Psoas muscle (tissue), 8 donors: ENCODE data around the gene MUC4. TPM values are rescaled to one million over a fixed set of nuclear protein-coding genes. Genes with fewer than 3 reads are reported as not detected.
"Not testable (repeated sequence)": the region's sequence is repeated elsewhere in the genome, so short reads cannot be mapped to it uniquely, and the experiment has no call there.

Experiments used
- ATAC-seq, 4 donors: fragments of 200-7000 bp; cut with Tn5 transposase; one replicate each; pipeline ENCODE4 v1.9.1; 2020; ENCODE audit warnings: moderate library complexity in 3 of 4, mild to moderate bottlenecking in 2 of 4
- DNase-seq, 2 donors: peaks; one replicate each; pipeline ENCODE4 v3.0.0-alpha.2; 2020
- H3K27ac ChIP-seq: fragments of 200-600 bp; one replicate; pipeline ENCODE4 v1.8.0; 2022
- H3K27me3 ChIP-seq, 3 donors: fragments of 200-600 bp in 1 of 3; one replicate each; pipeline versions ENCODE4 v1.6.1 to v1.8.0; 2013 to 2022; ENCODE audit warnings: low read length in 2 of 3, mild to moderate bottlenecking in 2 of 3, moderate library complexity in 1 of 3; ENCODE audit not compliant: insufficient read depth in 3 of 3
- H3K36me3 ChIP-seq, 2 donors: fragments of 200-600 bp in 1 of 2; one replicate each; pipeline versions ENCODE4 v1.6.1 to v1.8.0; 2013 to 2022; ENCODE audit warnings: low read depth in 1 of 2, mild to moderate bottlenecking in 1 of 2, moderate library complexity in 1 of 2; ENCODE audit not compliant: insufficient read depth in 1 of 2
- H3K4me1 ChIP-seq: fragments of 200-600 bp; one replicate; pipeline ENCODE4 v1.8.0; 2022
- H3K4me3 ChIP-seq: fragments of 200-600 bp; one replicate; pipeline ENCODE4 v1.8.0; 2022; ENCODE audit warnings: mild to moderate bottlenecking
- H3K9me3 ChIP-seq: fragments of 200-600 bp; one replicate; pipeline ENCODE4 v1.8.0; 2022
- CTCF ChIP-seq: fragments of 200-600 bp; IDR thresholded peaks from one replicate; pipeline ENCODE4 v1.8.0; 2022; ENCODE audit warnings: antibody characterized with exemption
- WGBS, 3 donors: extraction: QIAGEN DNeasy Blood & Tissue Kit; methylation state at CpG; one replicate each; pipeline versions ENCODE4 v1.1.6 to v1.1.7; 2013; 5-methylcytosine and 5-hydroxymethylcytosine counted together
- intact Hi-C, 2 donors: fragments of 100-400 bp; cut with DNase I; formaldehyde crosslinking; loops; one replicate each; pipeline versions ENCODE4 v1.11.0 to v1.14.2; 2022
- polyA plus RNA-seq, 3 donors: library from polyadenylated mRNA; stranded (reverse); fragments of 200-250 nt; gene quantifications; one replicate each; pipeline ENCODE4 v1.2.3, GENCODE V29; 2013
- total RNA-seq, 4 donors: library from RNA; stranded (reverse); fragmentation: NEBNext Ultra II Directional in 2 of 4; extraction: Animal tissue kit (Norgen Biotek cat#: 25700) in 2 of 4; gene quantifications; one replicate each; pipeline versions ENCODE4 v1.2.1 to v1.2.4, GENCODE V29; 2021 to 2023
- donor health status: healthy with polysubstance abuse.
- donor health status: DM: no; HTN: no; CAD: no; lungs with moderate emphysema.
- donor health status: Bipolar disorder and iron deficiency.
- donor health status: healthy.
- donor health status: DM: yes; HTN: yes; CAD: no.
- donor health status: DM: no; HTN: no; CAD: no.
- donor health status: DM: no; HTN: no; CAD: no.
- donor health status: DM: yes; HTN: yes; CAD: no.

MUC4 gene
- total and polyA plus RNA-seq, 7 donors = 0.01 to 0.08 (median 0.02) TPM; not detected in 4

GRCh38 chr3:195719514-195720254 lies 92.0 kb downstream of the MUC4 start:
- H3K9me3 ChIP-seq, ATAC-seq, DNase-seq, H3K27me3 ChIP-seq, intact Hi-C loops, H3K4me3 ChIP-seq, H3K27ac ChIP-seq: not testable (repeated sequence)
- H3K36me3 ChIP-seq = peaks cover 0 to 11% of the 10 kb centered on the region in 2 donors
- H3K4me1 ChIP-seq = peaks cover 11% of the 10 kb centered on the region
- 90 to 93% (median 91%) methylated on average over 16 of the region's 16 CpGs for WGBS, 3 donors

GRCh38 chr3:195718477-195718984 lies 93.2 kb downstream of the MUC4 start:
- intact Hi-C loops = no loop called here
- Histone ChIP-seq H3K27me3 (no peaks in the 10 kb centered on the region), H3K36me3 (peaks cover 0 to 15% of the 10 kb centered on the region in 2 donors), H3K4me3 (no peak overlapping the region), H3K27ac (no peak overlapping the region), H3K9me3 (no peaks in the 10 kb centered on the region), H3K4me1 (peaks cover 11% of the 10 kb centered on the region)
- TF ChIP-seq CTCF = no peak
- no peak for ATAC-seq
- no peak for DNase-seq
- WGBS, 3 donors = 70 to 81% (median 74%) methylated on average over 7 of the region's 7 CpGs

- 60 to 71% (median 65%) methylated on average over 5 of the region's 5 CpGs for WGBS, 3 donors
- intact Hi-C loops = no loop called here
- DNase-seq (no peak), ATAC-seq (no peak)
- Histone ChIP-seq H3K4me1 (peaks cover 11% of the 10 kb centered on the region), H3K27ac (no peak overlapping the region), H3K4me3 (no peak overlapping the region), H3K27me3 (no peaks in the 10 kb centered on the region), H3K36me3 (peaks cover 0 to 15% of the 10 kb centered on the region in 2 donors), H3K9me3 (no peaks in the 10 kb centered on the region)
- no peak for TF ChIP-seq CTCF
These were observed 93.8 kb downstream of the MUC4 start for GRCh38 chr3:195717852-195718476.

GRCh38 chr3:195717416-195717815 lies 94.3 kb downstream of the MUC4 start:
- intact Hi-C loops = no loop called here
- DNase-seq (no peak), ATAC-seq (no peak)
- H3K27ac ChIP-seq = peak overlapping the region; percentile 17
- peaks cover 0 to 16% of the 10 kb centered on the region in 2 donors for H3K36me3 ChIP-seq
- H3K27me3 ChIP-seq = no peaks in the 10 kb centered on the region
- no peak for TF ChIP-seq CTCF
- H3K4me1 ChIP-seq = peaks cover 11% of the 10 kb centered on the region
- 64 to 66% (median 66%) methylated on average over 9 of the region's 9 CpGs for WGBS, 3 donors
- no peak overlapping the region for H3K4me3 ChIP-seq
- no peaks in the 10 kb centered on the region for H3K9me3 ChIP-seq

- Histone ChIP-seq H3K36me3 (peaks cover 0 to 28% of the 10 kb centered on the region in 2 donors), H3K4me1 (peaks cover 11% of the 10 kb centered on the region), H3K27ac (peak overlapping the region; percentile 58), H3K4me3 (no peak overlapping the region), H3K27me3 (no peaks in the 10 kb centered on the region), H3K9me3 (no peaks in the 10 kb centered on the region)
- DNase-seq = no peak
- whole genome bisulfite sequencing, 3 donors = 80 to 83% (median 82%) methylated on average over 14 of the region's 14 CpGs
- no peak for TF ChIP-seq CTCF
- intact Hi-C loops = no loop called here
- peak; percentile 76 to 86 (median 80) for ATAC-seq
These were observed 96.0 kb downstream of the MUC4 start for GRCh38 chr3:195715583-195716266.
